ENCODE results near the gene DYRK4. TPM values are rescaled to one million over a fixed set of nuclear protein-coding genes. Genes with fewer than 3 reads are reported as not detected.

The DYRK4 gene
- polyA plus RNA-seq, 1 donor (not counting 4 experiments of a cell fraction or from before 2014, with no cell fraction given) = 64.6 TPM

DNA sequence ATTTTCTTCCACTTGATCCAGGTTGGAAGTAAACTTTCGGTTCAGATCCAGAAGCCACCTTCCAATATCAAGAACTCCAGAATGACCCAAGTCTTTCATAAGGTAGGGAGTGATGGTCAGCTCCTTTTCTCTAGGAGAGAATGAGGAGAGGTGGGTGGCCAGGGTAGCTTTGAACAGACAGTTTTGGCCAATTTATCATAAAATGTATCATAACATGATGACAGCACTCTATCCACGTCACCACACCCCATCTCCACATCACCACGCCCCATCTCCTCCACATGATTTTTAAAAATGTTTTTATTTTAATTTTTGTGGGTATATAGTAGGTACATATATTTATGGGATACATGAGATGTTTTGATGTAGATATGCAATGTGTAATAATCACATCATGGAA is 26.9 kb downstream of the DYRK4 start:
- no peaks in the 10 kb centered on the region for H3K36me3 ChIP-seq (ENCODE audit: control insufficient read depth in 2 of 2, extremely low read depth in 1 of 2, insufficient read depth in 2 of 2, low read length in 2 of 2)
- no peaks in the 10 kb centered on the region for H4K20me1 ChIP-seq (ENCODE audit: control insufficient read depth, extremely low read depth, insufficient read depth, low read length)
- no peak overlapping the region for H3K4me2 ChIP-seq (ENCODE audit: control insufficient read depth, extremely low read depth, insufficient read depth, low read depth, low read length)
- H3K9me1 ChIP-seq (ENCODE audit: control insufficient read depth, extremely low read depth, insufficient read depth, low read length) = no peaks in the 10 kb centered on the region
- FAIRE-seq = no peak
- H3K27me3 ChIP-seq (ENCODE audit: control insufficient read depth, extremely low read depth, insufficient read depth, low read length) = peaks cover 11% of the 10 kb centered on the region
- H3K9ac ChIP-seq (ENCODE audit: control insufficient read depth, extremely low read depth, insufficient read depth, low read length) = no peak overlapping the region
- H3K4me1 ChIP-seq (ENCODE audit: control insufficient read depth, extremely low read depth, insufficient read depth, low read length) = no peaks in the 10 kb centered on the region
- TF ChIP-seq EZH2 (IDR thresholded peaks at IDR 0.05; ENCODE audit: low read length) (no peak), CTCF (optimal IDR thresholded peaks at IDR 0.05 in 1 of 3, IDR thresholded peaks at IDR 0.05 in 1 of 3, conservative IDR thresholded peaks at IDR 0.05 in 1 of 3; ENCODE audit: extremely low read depth in 1 of 3, insufficient read depth in 2 of 3, low read length in 3 of 3) (no peak)
- no peaks in the 10 kb centered on the region for H3K9me3 ChIP-seq (ENCODE audit: control insufficient read depth, low read depth, low read length)
- H3K4me3 ChIP-seq (ENCODE audit: control insufficient read depth in 2 of 3, extremely low read depth in 1 of 3, insufficient read depth in 2 of 3, low read depth in 1 of 3, low read length in 3 of 3) = no peak overlapping the region
- DNase-seq (ENCODE audit: low read depth, low spot score) = no peak
- H2AFZ ChIP-seq (ENCODE audit: control insufficient read depth, low read length) = no peak overlapping the region
- no peak overlapping the region for H3K27ac ChIP-seq (ENCODE audit: control insufficient read depth, insufficient read depth, low read length)
- H3K79me2 ChIP-seq (ENCODE audit: control insufficient read depth, insufficient read depth, low read length) = no peaks in the 10 kb centered on the region
- dilution Hi-C loops (cut with MboI; ENCODE audit: extremely low pct_ligation_motif_present, low sequenced_read_pairs) = no loop called here

- Histone ChIP-seq H3K27ac (ENCODE audit: control insufficient read depth, insufficient read depth, low read length) (no peak overlapping the region), H3K4me2 (ENCODE audit: control insufficient read depth, extremely low read depth, insufficient read depth, low read depth, low read length) (no peak overlapping the region), H2AFZ (ENCODE audit: control insufficient read depth, low read length) (no peak overlapping the region), H3K4me1 (ENCODE audit: control insufficient read depth, extremely low read depth, insufficient read depth, low read length) (no peaks in the 10 kb centered on the region), H3K9me3 (ENCODE audit: control insufficient read depth, low read depth, low read length) (no peaks in the 10 kb centered on the region), H3K9me1 (ENCODE audit: control insufficient read depth, extremely low read depth, insufficient read depth, low read length) (no peaks in the 10 kb centered on the region), H4K20me1 (ENCODE audit: control insufficient read depth, extremely low read depth, insufficient read depth, low read length) (no peaks in the 10 kb centered on the region), H3K9ac (ENCODE audit: control insufficient read depth, extremely low read depth, insufficient read depth, low read length) (no peak overlapping the region), H3K4me3 (ENCODE audit: control insufficient read depth in 2 of 3, extremely low read depth in 1 of 3, insufficient read depth in 2 of 3, low read depth in 1 of 3, low read length in 3 of 3) (no peak overlapping the region), H3K27me3 (ENCODE audit: control insufficient read depth, extremely low read depth, insufficient read depth, low read length) (peaks cover 16% of the 10 kb centered on the region), H3K79me2 (ENCODE audit: control insufficient read depth, insufficient read depth, low read length) (no peaks in the 10 kb centered on the region), H3K36me3 (ENCODE audit: control insufficient read depth in 2 of 2, extremely low read depth in 1 of 2, insufficient read depth in 2 of 2, low read length in 2 of 2) (no peaks in the 10 kb centered on the region)
- no peak for DNase-seq (ENCODE audit: low read depth, low spot score)
- dilution Hi-C loops (cut with MboI; ENCODE audit: extremely low pct_ligation_motif_present, low sequenced_read_pairs) = no loop called here
- FAIRE-seq = no peak
- TF ChIP-seq EZH2 (IDR thresholded peaks at IDR 0.05; ENCODE audit: low read length) (no peak), CTCF (optimal IDR thresholded peaks at IDR 0.05 in 1 of 3, IDR thresholded peaks at IDR 0.05 in 1 of 3, conservative IDR thresholded peaks at IDR 0.05 in 1 of 3; ENCODE audit: extremely low read depth in 1 of 3, insufficient read depth in 2 of 3, low read length in 3 of 3) (no peak)
These were observed 27.9 kb downstream of the DYRK4 start for GRCh38 chr12:4589941-4590340.
